Measurements from ENCODE around the gene FGF16. TPM values are rescaled to one million over a fixed set of nuclear protein-coding genes. Genes with fewer than 3 reads are reported as not detected.

FGF16 gene
- total and polyA plus RNA-seq, 4 donors: 0.02 TPM; not detected in 3

- Histone ChIP-seq H3K4me1 (ENCODE audit: control insufficient read depth in 5 of 5, insufficient read depth in 5 of 5, low read length in 5 of 5) (no peaks in the 10 kb centered on the region), H3K4me3 (no peak overlapping the region), H3K27ac (ENCODE audit: low read depth in 1 of 2, low read length in 1 of 2) (no peak overlapping the region), H3K36me3 (ENCODE audit: control insufficient read depth in 4 of 4, insufficient read depth in 4 of 4, low read length in 4 of 4) (no peaks in the 10 kb centered on the region), H3K27me3 (ENCODE audit: control insufficient read depth in 3 of 3, insufficient read depth in 3 of 3, low read length in 2 of 3) (no peaks in the 10 kb centered on the region), H3K9ac (ENCODE audit: insufficient read depth in 1 of 2, low read length in 2 of 2) (no peak overlapping the region), H3K9me3 (ENCODE audit: control insufficient read depth in 4 of 4, insufficient read depth in 3 of 4, low read length in 3 of 4) (peaks cover 0 to 2% (median 0%) of the 10 kb centered on the region in 4 donors)
- no peak for TF ChIP-seq CTCF (IDR thresholded peaks at IDR 0.05; ENCODE audit: control extremely low read depth, extremely low read depth)
- whole genome bisulfite sequencing, 2 donors: 72 to 90% methylated on average over 3 of the region's 3 CpGs
- DNase-seq (no peak), ATAC-seq (ENCODE audit: insufficient read depth, low FRiP score) (no peak)
These were observed 34.6 kb upstream of the FGF16 start for GRCh38 chrX:77412631-77413030.

- Histone ChIP-seq H3K36me3 (ENCODE audit: control insufficient read depth in 4 of 4, insufficient read depth in 4 of 4, low read length in 4 of 4) (no peaks in the 10 kb centered on the region), H3K4me3 (no peak overlapping the region), H3K27me3 (ENCODE audit: control insufficient read depth in 3 of 3, insufficient read depth in 3 of 3, low read length in 2 of 3) (no peaks in the 10 kb centered on the region), H3K9ac (ENCODE audit: insufficient read depth in 1 of 2, low read length in 2 of 2) (no peak overlapping the region), H3K27ac (ENCODE audit: low read depth in 1 of 2, low read length in 1 of 2) (no peak overlapping the region), H3K9me3 (ENCODE audit: control insufficient read depth in 4 of 4, insufficient read depth in 3 of 4, low read length in 3 of 4) (peaks cover 0 to 2% (median 0%) of the 10 kb centered on the region in 4 donors), H3K4me1 (ENCODE audit: control insufficient read depth in 5 of 5, insufficient read depth in 5 of 5, low read length in 5 of 5) (no peaks in the 10 kb centered on the region)
- DNase-seq: peak; percentile 26 to 50 (median 44)
- TF ChIP-seq CTCF (IDR thresholded peaks at IDR 0.05; ENCODE audit: control extremely low read depth, extremely low read depth): no peak
- no peak for ATAC-seq (ENCODE audit: insufficient read depth, low FRiP score)
- WGBS, 2 donors: 0 to 26% methylated on average over 1 of the region's 1 CpG
These were observed 32.0 kb upstream of the FGF16 start for GRCh38 chrX:77415161-77415560.

- TF ChIP-seq CTCF (IDR thresholded peaks at IDR 0.05; ENCODE audit: control extremely low read depth, extremely low read depth): no peak
- H3K9ac ChIP-seq (ENCODE audit: insufficient read depth in 1 of 2, low read length in 2 of 2): no peak overlapping the region
- peaks cover 0 to 6% (median under 1%) of the 10 kb centered on the region in 4 donors for H3K9me3 ChIP-seq (ENCODE audit: control insufficient read depth in 4 of 4, insufficient read depth in 3 of 4, low read length in 3 of 4)
- H3K27me3 ChIP-seq (ENCODE audit: control insufficient read depth in 3 of 3, insufficient read depth in 3 of 3, low read length in 2 of 3): no peaks in the 10 kb centered on the region
- DNase-seq: no peak
- H3K4me1 ChIP-seq (ENCODE audit: control insufficient read depth in 5 of 5, insufficient read depth in 5 of 5, low read length in 5 of 5): no peaks in the 10 kb centered on the region
- 88% methylated on average over 1 of the region's 1 CpG for WGBS, 2 donors
- no peaks in the 10 kb centered on the region for H3K36me3 ChIP-seq (ENCODE audit: control insufficient read depth in 4 of 4, insufficient read depth in 4 of 4, low read length in 4 of 4)
- no peak overlapping the region for H3K4me3 ChIP-seq
- no peak for ATAC-seq (ENCODE audit: insufficient read depth, low FRiP score)
- no peak overlapping the region for H3K27ac ChIP-seq (ENCODE audit: low read depth in 1 of 2, low read length in 1 of 2)
These were observed 31.3 kb upstream of the FGF16 start for GRCh38 chrX:77415882-77416281.
